ENCODE data around the gene DPYD.

DNA sequence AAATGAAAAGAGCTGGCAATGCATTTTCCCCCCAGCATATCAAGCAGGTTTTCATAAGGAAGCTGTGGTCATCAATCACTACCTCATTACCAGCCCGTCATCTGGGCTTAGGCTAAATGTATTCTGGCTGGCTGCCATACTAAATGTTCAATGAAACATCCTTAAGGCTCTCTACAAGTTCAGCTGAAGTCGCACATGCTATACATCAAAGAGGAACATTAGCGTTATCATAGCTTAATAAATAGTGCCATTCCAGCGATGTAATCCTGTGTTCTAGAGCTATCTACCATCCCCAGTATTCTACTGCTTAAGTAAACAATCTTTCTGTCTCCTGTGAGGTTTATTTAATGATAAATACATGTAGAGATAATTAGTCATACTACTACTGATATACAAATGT lies 288.8 kb downstream of the DPYD start:
- TF ChIP-seq CTCF (IDR thresholded peaks at IDR 0.05) (no peak), EP300 (IDR thresholded peaks at IDR 0.05) (no peak), POLR2A (IDR thresholded peaks at IDR 0.05) (no peak)

All from ovary (tissue), 3 donors.